ENCODE results near the gene TMOD2. TPM values are rescaled to one million over a fixed set of nuclear protein-coding genes. Genes with fewer than 3 reads are reported as not detected.
A peak's percentile ranks its signal among the peaks of the same experiment; 100 is the strongest.

The TMOD2 gene
- total RNA-seq, 4 donors from 2014 or later, result 14.6 to 24.9 (median 19.5) TPM

DNA sequence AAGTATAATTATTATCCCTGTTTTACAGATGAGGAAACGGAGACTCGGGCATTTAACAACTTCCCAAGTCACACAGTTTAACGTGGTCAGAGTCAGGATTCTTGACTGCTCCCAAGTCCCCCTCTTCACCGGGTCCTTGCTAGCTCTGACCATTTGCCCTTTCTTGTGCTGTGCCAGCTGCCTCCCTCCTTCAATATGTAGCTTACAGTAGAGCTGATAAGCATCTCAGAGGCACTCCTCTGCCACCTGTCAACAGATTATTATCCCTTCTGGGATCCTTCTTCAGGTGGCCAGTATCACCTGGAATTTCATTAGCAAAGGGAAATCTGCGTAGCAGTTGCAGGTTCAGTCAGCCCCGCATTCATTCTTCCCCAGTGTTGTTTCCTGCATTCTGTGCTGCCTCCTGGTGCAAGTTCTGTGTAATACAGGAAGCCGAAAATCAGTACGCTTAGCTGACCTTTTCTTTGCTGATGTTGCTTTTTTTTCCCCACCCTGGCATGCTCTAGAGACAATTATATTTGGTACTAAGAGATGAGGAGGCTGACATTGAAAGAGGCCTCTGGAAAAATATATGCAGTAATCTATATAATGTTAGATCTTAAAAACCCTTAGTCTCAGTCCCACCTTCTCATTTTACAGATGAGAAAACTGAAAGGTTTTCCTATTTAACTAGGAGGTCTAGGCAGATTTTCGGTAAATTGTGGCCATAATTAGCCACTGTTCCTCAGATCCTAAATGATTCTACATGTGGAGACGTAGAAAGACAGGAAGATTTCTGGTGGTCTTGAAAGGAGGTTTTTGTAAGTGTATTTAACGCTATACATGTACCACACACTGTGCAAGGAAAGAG is 24.8 kb downstream of the TMOD2 start:
- no peak for DNase-seq (ENCODE audit: extremely low spot score)
- no peaks in the 10 kb centered on the region for H3K27me3 ChIP-seq
- 50% methylated on average over 11 of the region's 11 CpGs for WGBS
- no peak overlapping the region for H3K4me3 ChIP-seq
- intact Hi-C loops (cut with DNase I), result loop anchor here (1.0 to 10.0 kb wide), 2 partner anchors 51 to 126 kb away; no protein-coding TSS in a partner anchor
- peaks cover 3 to 72% (median 25%) of the 10 kb centered on the region in 4 donors for H3K36me3 ChIP-seq
- TF ChIP-seq, protein P1, sequence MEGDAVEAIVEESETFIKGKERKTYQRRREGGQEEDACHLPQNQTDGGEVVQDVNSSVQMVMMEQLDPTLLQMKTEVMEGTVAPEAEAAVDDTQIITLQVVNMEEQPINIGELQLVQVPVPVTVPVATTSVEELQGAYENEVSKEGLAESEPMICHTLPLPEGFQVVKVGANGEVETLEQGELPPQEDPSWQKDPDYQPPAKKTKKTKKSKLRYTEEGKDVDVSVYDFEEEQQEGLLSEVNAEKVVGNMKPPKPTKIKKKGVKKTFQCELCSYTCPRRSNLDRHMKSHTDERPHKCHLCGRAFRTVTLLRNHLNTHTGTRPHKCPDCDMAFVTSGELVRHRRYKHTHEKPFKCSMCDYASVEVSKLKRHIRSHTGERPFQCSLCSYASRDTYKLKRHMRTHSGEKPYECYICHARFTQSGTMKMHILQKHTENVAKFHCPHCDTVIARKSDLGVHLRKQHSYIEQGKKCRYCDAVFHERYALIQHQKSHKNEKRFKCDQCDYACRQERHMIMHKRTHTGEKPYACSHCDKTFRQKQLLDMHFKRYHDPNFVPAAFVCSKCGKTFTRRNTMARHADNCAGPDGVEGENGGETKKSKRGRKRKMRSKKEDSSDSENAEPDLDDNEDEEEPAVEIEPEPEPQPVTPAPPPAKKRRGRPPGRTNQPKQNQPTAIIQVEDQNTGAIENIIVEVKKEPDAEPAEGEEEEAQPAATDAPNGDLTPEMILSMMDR (IDR thresholded peaks at IDR 0.05), result peak; percentile 74 to 75 (median 75)
- no peak for TF ChIP-seq POLR2AphosphoS5 (IDR thresholded peaks at IDR 0.05)
- H3K9me3 ChIP-seq, result no peaks in the 10 kb centered on the region
- H3K4me1 ChIP-seq, result peaks cover 0 to 9% (median 8%) of the 10 kb centered on the region in 4 donors
- H3K27ac ChIP-seq (replicated peaks in 1 of 4), result no peak overlapping the region

DNA sequence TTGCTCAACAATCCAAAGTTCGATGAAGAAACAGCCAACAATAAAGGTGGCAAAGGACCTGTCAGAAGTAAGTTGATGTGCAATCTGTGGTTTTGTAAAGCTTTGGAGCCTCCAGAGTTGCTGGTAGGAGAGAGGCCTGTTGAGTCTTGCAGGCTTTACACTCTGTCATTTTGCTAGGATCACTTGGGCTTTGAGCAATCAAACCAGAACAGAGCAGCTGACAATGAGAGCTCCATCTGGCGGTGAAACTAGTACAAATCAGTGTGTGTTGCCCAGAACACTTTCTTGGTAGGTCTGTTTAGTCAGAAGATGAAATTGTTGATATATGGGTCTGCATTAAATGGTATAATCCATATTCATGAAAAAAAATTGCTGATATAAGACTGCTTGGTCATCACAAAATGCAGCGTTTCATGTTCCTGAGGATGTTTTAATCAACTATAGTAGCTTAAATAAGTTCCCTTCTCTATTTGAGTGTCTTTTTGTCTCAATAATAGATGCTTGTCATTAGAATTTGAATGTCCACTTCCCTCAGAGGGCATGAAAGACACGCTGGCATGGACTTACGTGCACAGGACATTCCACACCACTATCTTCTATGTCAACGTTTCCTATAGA is 25.7 kb downstream of the TMOD2 start:
- TF ChIP-seq POLR2A (IDR thresholded peaks at IDR 0.05; ENCODE audit: low read depth), result no peak
- TF ChIP-seq, protein P1 (IDR thresholded peaks at IDR 0.05), result peak; percentile 59 to 75 (median 68)
- intact Hi-C loops (cut with DNase I), result loop anchor here (1.0 to 10.0 kb wide), 2 partner anchors 52 to 127 kb away; no protein-coding TSS in a partner anchor
- Histone ChIP-seq H3K4me3 (no peak overlapping the region), H3K9me3 (no peaks in the 10 kb centered on the region), H3K27me3 (no peaks in the 10 kb centered on the region), H3K27ac (replicated peaks in 1 of 4) (no peak overlapping the region), H3K4me1 (peaks cover 0 to 9% (median 8%) of the 10 kb centered on the region in 4 donors), H3K36me3 (peaks cover 3 to 75% (median 30%) of the 10 kb centered on the region in 4 donors)
- 59% methylated on average over 6 of the region's 6 CpGs for WGBS
- DNase-seq (ENCODE audit: extremely low spot score), result peak; percentile 95

DNA sequence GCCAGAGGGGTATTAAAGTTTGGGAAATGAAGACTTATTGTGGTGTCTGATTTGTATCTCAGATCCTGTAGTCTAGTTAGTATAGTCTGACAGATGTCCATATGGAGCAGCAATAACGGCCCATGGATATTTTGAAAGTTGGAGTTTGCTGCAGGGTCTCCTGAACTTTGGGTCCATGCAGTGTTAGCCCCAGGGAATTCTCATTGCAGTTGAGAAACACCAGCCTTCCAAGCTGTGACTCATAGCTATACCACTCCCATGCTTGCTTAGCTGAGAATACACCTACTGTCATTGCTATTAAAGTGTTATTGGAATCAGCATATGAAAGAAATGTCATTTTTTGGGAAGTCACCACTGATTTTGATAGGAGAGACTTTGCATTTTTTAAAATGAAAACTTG is 29.2 kb downstream of the TMOD2 start:
- DNase-seq (ENCODE audit: extremely low spot score), result no peak
- H3K4me3 ChIP-seq, result no peak overlapping the region
- peaks cover 0 to 75% (median 24%) of the 10 kb centered on the region in 4 donors for H3K36me3 ChIP-seq
- no peak overlapping the region for H3K27ac ChIP-seq (replicated peaks in 1 of 4)
- H3K27me3 ChIP-seq, result no peaks in the 10 kb centered on the region
- peaks cover 0 to 9% (median 8%) of the 10 kb centered on the region in 4 donors for H3K4me1 ChIP-seq
- H3K9me3 ChIP-seq, result no peaks in the 10 kb centered on the region
- TF ChIP-seq, protein P1 (IDR thresholded peaks at IDR 0.05), result no peak
- no peak for TF ChIP-seq EP300 (IDR thresholded peaks at IDR 0.05)
- TF ChIP-seq POLR2AphosphoS5 (IDR thresholded peaks at IDR 0.05), result no peak
- TF ChIP-seq POLR2A (IDR thresholded peaks at IDR 0.05; ENCODE audit: low read depth), result no peak
- intact Hi-C loops (cut with DNase I), result no loop called here
- 100% methylated on average over 1 of the region's 1 CpG for WGBS

DNA sequence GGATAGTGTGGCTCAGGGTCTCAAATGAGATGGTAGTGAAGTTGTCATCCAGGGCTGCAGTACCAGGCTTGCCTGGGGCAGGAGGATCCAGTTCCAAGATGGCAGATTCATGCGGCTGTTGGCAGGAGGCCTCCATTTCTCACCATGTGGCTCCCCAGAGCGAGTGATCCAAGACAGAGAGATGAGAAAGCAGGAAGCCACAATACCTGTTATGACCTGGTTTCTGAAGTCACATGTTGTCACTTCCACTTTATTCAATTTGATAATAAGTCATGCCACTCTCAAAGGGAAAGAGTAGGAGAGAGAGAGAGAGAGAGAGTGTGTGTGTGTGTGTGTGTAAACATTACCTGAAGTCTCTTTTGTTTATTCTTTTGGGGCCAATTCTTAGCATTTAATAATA is 30.1 kb downstream of the TMOD2 start:
- H3K4me3 ChIP-seq, result no peak overlapping the region
- intact Hi-C loops (cut with DNase I), result no loop called here
- 93% methylated on average over 2 of the region's 2 CpGs for WGBS
- peaks cover 0 to 5% (median 4%) of the 10 kb centered on the region in 4 donors for H3K4me1 ChIP-seq
- no peaks in the 10 kb centered on the region for H3K27me3 ChIP-seq
- peaks cover 0 to 78% (median 29%) of the 10 kb centered on the region in 4 donors for H3K36me3 ChIP-seq
- no peak for DNase-seq (ENCODE audit: extremely low spot score)
- no peaks in the 10 kb centered on the region for H3K9me3 ChIP-seq
- TF ChIP-seq EP300 (IDR thresholded peaks at IDR 0.05) (no peak), POLR2A (IDR thresholded peaks at IDR 0.05; ENCODE audit: low read depth) (no peak), POLR2AphosphoS5 (IDR thresholded peaks at IDR 0.05) (no peak)
- TF ChIP-seq, protein P1 (IDR thresholded peaks at IDR 0.05), result no peak
- H3K27ac ChIP-seq (replicated peaks in 1 of 4), result no peak overlapping the region

Data from esophagus muscularis mucosa (tissue), 4 donors.